Inferior parietal cortex (tissue), 1 donor: ENCODE data around the gene ADD3.
"Not testable (repeated sequence)": the region's sequence is repeated elsewhere in the genome, so short reads cannot be mapped to it uniquely, and the experiment has no call there.

Experiments used
- DNase-seq: peaks from one replicate; pipeline ENCODE4 v3.0.0-alpha.2; 2016; ENCODE audit errors: extremely low spot score

Gene ADD3

DNA sequence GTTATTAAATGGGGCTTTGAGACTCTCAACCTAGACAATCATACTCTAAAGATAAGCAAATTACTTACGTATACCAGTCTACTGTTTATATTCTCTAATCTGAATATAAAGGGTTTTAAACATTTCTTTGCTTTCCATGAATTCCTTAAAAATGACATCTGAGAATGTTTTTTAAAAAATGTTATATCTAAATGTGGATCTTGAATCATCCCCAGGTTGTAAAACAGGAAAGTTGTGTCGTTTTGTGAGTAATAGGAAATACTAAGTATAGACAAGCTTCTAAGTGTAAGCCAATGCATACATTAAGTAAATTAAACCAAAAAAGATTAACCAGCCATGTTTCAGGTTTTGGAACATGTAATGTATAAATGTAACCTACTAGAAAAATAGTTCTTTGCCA, 26.8 kb downstream of the ADD3 start:
- no peak for DNase-seq

DNA sequence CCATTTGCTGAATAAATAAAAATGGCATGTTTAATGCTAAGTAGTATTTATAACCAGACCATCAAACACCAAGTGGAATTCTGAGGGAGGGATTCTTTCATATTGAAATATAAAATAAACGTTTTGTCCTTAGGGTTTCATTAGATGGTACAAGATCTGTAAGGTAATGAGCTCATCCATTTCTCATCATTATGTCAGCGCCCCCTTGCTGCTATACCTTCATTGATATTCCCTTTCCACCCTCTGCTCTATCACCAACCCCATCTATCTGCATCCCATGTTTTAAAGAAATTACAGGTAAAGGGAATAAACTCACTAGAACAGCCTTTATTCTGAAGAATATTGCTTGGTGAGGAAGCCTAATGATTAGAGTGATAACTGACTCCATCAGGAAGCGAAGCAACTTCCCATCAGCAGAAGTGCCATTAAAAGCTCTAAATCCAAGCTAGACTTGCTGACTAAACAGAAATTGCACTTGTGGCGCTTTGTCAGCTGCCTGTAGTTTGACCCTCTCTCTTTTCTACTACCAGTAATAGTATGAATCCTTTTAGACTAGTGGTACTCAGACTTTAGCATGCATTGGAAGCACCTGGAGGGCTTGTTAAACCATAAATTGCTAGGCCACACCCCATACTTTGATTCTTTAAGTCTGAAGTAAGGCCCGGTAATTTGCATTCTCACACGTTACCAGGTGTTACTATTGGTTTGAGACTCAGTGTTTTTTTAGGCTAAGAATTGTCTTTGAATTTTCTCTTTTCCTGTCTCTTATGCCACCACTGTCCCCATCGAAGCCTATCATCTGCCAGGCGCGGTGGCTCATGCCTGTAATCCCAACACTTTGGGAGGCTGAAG, 27.5 kb downstream of the ADD3 start:
- DNase-seq, result no peak

DNA sequence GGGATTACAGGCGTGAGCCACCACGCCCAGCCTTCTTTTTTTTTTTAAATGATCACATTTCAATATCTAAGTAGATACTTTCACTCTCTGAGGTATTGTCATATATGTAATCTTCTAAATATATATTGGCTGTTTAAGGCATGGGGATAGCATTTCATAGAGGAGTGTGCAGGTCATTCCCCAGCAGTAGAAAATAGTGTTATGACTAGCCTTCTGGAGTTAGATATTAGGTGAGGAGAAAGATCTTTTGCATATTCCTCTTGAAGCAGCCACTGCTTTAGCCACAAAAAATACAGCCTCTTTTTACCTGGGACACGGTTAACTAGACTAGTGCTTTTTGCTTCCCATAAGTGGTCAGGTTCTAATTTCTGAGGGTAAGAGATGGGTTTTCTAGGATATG, 28.9 kb downstream of the ADD3 start:
- no peak for DNase-seq

DNA sequence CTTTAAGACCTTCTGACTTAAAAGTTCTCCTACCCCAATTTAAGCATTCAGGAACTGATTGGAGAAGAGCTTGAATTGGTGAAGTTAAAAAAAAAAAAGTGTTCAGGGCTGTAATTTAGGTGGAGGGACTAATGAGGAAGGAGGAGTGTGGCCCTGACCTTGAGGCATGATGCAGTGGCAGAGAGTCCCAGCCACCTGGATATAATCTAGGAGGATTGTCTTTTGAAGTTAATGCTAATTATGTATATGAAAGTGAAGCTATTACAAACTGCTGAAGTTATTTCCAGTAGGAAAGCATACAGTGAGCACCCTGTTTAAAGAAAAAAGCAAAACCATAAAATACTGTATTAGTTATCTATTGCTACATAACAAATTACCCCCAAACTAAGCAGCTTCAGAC, 31.5 kb downstream of the ADD3 start:
- DNase-seq, result no peak

DNA sequence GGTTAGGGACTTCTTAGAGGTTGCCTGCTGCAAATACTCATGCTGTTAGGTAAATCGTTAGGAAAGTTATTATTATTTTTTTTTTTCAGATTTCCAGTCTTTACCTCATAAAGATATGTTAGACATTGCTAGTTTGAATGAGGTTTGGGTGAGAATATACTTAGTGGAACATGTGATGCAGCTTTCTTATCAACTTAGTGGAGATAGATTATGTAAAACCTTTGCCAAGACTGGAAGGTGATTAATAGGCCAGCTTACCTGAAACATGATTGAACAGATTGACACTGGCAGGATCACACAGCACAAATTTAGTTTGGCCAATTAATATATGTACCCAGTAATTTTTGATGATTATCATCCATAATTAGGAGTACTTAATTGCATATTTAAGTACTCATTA, 32.3 kb downstream of the ADD3 start:
- DNase-seq, result no peak

DNA sequence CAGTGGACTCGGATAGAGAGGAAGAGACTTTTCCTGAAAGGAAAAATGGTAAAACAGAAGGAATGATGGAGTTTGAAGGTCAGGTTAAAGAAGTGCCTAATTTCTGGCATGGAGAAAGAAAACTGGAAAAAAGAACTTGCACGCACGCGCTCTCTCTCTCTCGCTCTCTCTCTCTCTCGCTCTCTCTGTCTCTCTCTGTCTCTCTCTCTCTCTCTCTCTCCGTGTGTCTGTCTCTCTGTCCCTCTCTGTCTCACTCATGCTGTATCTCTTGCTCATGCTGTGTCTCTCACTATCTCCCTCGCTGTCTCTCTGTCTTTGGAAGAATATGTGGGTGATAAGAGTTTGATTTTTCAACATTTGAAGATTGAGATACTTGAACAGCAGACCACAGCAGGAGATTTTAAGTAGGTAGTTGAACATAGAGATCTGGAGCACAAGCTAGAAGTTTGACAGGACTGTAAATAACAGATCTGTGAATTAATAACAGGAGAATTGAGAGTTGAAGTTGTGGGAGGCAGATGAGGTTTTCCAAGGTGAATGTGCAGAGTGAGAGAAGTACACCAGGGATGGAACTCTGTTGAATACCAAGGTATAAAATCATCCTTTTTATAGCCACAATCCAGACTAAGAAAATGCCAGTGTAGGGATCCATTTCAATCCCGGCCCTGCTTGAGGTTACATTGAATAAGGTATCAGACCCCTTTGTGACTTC, 33.1 kb downstream of the ADD3 start:
- DNase-seq, result no peak

DNA sequence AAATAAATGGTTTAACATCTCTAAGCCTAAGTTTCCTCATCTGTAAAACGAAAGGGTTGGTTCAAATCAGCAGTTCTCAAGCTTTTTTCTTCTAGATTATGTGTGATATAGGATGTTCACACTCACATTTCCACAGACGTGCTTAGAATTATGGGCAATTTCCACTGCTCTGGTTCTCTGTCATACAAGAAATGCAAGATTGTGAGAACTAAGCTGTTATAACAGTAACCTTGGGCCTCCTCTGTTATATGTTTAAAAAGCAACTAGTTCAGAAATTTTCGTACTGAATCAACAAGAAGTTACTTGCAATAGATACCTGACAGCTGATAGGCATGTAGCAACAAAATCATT, 33.7 kb downstream of the ADD3 start:
- DNase-seq, result no peak

DNA sequence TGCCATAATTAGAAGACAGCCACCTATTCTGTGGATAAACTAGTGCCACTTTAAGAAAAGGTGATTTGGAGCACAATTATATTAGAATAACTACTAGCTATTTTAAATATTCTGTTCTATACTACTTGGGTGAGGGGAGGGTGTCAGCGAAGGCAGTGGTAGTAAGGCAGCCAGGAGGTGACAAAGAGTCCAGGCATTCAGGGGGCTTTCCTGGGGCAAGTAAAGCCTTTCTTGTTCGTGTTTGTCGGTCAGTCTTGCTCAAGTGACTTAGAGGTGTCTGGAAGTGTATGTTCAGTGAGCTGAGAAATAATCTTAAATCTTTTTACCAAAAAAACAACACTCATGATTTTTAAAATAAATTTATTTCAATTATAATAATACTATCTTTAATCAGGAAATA, 34.4 kb downstream of the ADD3 start:
- DNase-seq, result no peak

DNA sequence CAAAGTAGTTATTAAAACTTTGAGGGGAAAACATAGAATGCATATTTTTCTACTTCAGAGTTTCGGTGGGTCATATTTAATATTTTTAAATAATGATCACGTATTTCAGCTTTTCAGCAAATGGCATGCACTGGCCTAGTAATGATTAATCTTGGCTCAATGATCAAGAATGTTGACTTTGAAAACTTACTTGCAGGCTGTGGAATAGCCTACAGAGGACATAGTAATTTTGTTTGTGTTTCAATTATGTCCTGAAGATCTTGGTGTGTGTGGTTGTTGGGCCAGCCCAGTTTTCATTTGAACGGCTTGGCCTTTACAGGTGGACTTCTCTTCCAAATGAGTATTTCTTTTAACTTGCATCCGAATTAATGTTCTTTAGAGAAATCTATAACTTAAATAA, 35.1 kb downstream of the ADD3 start:
- no peak for DNase-seq

DNA sequence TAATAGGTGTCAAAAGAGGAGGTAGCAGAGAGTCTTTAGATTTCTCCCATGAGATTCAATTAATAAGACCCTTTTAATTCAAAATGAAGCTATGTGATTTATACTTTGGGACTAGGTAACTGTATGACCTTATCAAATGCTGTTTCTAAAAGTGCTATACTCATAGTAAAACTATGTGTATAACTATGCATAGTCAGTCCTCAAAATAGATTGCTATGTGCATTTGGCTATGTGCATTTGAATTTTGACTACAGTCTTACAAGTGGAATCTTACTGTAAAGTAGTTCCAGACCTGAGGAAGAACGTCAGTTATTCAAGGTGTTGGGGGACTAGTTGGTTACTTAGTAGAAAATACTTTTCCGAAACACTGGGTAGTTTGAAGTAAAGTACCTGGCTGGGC, 36.9 kb downstream of the ADD3 start:
- DNase-seq, result no peak

DNA sequence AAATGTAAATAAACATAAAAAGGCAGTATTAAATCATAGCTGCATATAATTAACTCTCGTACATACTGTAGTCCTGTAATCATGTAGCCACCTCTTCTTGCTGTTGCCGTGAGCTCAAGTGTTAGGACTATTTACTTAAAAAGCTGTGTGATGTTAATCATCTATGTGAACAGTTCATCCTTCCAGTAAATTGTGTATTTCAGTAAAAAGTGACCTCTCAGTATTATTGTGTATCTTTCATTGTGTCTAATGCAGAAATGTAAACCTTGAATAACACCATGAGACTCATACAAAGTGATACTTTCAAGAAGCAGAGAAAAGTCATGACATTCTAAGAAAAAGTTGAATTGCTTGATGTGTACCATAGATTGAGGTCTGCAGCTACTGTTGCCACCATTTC, 38.0 kb downstream of the ADD3 start:
- DNase-seq, result no peak

DNA sequence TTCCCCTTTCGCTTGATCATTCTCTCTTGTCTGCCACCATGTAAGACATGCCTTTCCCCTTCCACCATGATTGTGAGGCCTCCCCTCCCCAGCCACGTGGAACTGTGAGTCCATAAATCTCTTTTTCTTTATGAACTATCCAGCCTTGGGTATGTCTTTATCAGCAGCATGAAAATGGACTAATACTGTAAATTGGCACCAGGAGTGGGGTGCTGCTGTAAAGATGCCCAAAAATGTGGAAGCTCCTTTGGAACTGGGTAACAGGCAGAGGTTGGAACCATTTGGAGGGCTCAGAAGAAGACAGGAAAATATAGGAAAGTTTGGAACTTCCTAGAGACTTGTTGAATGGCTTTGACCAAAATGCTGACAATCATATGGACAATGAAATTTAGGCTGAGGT, 40.4 kb downstream of the ADD3 start:
- not testable (repeated sequence) for DNase-seq

DNA sequence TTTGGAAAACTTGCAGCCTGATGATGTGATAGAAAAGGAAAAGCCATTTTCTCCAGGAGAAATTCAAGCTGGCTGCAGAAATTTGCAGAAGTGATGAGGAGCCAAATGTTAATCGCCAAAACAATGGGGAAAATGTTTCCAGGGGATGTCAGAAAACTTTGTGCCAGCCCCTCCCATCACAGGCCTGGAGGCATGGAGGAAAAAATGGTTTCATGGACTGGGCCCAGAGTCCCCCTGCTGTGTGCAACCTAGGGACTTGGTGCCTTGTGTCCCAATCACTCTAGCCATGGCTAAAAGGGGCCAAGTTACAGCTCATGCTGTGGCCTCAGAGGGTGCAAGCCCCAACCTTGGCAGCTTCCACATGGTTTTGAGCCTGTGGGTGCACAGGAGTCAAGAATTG, 41.0 kb downstream of the ADD3 start:
- no peak for DNase-seq

DNA sequence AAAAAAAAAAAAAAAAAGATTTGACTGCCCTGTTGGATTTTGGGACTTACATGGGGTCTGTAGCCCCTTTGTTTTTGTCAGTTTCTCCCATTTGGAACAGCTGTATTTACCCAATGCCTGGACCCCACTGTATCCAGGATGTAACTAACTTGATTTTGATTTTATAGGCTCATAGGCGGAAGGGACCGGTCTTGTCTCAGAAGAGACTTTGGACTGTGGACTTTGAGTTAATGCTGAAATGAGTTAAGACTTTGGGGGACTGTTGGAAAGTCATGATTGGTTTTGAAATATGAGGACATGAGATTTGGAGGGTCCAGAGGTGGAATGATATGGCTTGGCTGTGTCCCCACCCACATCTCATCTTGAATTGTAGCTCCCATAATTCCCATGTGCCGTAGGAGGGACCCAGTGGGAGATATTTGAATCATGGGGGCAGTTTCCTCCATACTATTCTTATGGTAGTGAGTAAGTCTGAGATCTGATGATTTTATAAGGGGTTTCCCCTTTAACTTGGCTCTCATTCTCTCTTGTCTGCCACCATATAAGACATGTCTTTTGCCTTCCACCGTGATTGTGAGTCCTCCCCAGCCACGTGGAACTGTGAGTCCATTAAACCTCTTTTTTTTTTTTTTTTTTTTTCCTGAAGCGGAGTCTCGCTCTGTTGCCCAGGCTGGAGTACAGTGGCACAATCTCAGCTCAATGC, 42.3 kb downstream of the ADD3 start:
- DNase-seq, result not testable (repeated sequence)

DNA sequence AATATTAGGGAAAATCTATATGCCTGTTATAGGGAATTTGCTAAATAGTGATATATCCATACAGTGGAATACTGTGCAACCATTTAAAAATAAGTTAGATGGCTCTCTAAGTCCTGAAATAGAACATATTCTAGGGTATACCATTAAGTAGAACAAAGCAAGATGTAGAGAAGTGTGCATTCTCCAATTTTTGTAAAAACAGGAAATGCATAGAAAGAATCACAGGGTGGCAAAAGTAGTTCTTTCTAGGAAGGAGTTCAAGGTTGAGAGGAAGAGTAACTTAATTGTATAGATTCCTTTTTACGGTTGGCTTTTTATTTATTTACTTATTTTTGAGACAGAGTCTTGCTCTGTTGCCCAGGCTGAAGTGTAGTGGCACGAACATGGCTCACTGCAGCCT, 43.7 kb downstream of the ADD3 start:
- DNase-seq, result no peak

DNA sequence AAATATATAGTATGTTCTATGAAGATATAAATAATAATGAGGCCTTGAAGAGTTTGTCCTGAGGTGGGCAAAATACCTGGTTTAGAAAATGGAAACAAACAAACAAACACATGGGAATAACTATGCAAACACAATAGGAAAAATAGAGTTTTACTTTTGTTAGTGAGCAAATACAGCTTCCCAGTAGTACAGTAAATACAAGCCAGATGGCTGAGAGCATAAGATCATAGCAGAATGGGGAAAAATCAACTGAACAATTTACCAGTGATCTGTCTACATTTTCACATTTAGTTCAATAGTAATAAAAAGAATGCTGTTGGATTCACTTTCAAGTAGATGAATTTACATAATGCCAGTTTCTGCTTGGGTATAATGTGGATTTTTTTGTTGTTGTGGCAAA, 45.1 kb downstream of the ADD3 start:
- DNase-seq, result no peak

DNA sequence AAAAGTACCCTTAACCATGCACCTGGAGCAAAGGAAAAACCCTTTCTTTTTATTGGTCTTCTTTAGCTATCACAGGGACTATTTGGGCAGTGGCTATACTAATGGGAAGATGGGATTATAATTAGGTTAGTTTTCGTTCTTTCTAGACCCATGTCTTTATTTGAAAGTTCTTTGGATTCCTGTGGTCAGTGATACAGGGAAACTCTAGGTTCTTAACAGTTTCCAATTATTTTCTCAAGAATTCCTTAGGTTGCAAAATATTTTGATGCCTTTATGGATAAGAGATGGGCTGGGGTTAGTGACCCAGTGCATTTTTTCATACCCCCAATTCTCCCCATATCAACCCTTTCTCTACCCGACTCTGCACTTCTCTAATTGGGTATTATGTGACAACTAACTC, 49.0 kb downstream of the ADD3 start:
- DNase-seq, result no peak

DNA sequence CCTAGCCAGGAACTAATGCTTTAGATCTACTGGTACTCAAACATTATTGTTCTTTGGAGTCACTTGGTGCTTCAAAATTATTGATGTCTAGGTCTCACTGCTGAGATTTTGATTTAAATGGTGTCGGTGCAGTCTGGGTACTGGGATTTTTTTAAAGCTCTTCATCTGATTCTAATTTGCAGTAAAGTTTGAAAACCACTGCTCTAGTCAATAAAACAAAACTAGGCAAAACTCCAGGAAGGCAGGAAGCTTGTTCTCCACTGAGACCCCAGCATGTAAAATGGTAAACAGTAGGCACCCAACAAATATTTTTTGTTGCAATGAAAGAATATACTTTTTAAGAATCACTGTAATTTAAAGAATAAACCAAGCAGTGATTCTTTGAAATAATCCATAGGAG, 49.7 kb downstream of the ADD3 start:
- DNase-seq, result no peak

DNA sequence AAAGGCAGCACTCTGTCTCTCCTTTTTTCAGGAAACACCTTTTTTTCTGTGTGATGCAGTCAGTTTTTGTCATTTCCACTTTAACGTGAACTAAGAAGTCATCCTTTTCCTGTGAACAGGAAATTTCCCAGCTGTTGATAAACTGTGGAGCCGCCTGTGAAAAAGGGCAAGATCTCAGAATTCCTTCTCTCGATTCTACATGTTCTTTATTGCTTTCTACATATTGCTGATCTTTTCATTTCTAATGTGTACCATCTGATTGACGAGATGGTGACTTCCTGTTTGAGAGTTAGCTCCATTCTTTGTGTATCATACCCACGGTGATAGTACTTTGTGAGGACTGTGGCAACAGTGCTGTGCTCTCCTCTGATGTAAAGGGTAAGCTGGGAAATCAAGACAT, 50.4 kb downstream of the ADD3 start:
- DNase-seq, result no peak

DNA sequence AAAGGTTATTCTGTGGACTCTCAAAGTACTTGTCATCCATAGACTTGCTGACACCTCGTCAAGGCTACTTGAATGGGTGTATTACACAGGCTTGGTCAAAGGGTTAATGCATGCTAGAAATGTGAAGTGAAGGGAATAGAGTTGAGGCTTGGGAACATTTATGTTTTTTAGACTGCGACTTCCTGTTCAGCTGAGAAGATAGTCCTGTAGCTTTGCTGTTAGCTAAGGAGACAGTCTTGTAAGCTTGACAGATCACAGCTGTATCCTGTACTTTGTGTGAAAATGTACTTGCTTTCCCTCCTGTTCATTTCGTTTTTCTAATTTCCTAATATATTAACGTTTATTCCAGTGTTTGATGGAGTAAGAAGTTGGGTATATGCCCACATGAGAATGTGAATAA, 52.1 kb downstream of the ADD3 start:
- DNase-seq, result no peak

DNA sequence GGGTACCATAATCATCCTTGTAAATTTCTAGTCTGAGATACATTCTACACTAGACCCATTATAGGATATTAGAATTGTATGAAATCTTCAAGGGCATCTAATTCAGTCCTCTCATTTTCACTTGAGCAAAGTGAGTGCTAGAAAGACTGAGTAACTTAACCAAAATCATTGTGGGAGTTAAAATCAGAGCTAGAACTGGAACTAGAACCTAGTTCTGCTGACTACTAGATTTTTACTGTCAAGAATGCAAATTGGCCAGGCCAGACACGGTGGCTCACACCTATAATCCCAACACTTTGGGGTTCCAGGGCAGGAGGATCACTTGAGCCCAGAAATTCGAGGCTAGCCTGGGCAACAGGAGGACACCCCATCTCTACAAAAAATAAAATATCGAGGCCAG, 53.9 kb downstream of the ADD3 start:
- no peak for DNase-seq

DNA sequence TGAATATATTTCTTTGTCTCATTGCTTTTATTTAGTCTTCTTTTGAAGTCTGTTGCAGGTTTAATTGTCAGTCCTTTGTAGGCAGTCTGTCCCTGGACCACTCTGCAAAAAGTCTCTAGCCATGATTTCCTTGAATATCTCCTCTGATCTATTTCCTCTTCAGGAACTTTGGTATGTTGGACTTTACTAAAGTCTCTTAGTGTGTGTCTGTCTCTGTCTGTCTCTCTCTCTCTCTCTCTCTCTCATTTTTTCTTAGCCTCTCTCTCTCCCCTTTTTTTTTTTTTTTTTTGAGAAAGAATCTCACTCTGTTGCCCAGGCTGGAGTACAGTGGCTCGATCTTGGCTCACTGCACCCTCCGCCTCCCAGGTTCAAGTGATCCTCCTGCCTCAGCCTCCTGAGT, 57.5 kb downstream of the ADD3 start:
- DNase-seq, result no peak
